SK-N-SH (cell line): ENCODE data around the gene CACNG7. TPM values are rescaled to one million over a fixed set of nuclear protein-coding genes. Genes with fewer than 3 reads are reported as not detected.

ENCODE experiments used
- CTCF ChIA-PET: fragments of 300-600, 350-600 bp; formaldehyde crosslinking; extraction: SDS; loops from one replicate; lab custom pipeline; 2021; lab: Yijun Ruan, JAX
- POLR2A ChIA-PET: fragments of 350-600 bp; sonication (Branson Sonifier 250); formaldehyde crosslinking; extraction: SDS; loops from one replicate; lab custom pipeline; 2020; ENCODE audit warnings: antibody characterized with exemption, inconsistent platforms; lab: Yijun Ruan, JAX
- DNase-seq: peaks from one replicate; pipeline ENCODE4 v3.0.0; 2012
- H2AFZ ChIP-seq: fragments of 200-600 bp; sonication (generic); 2 replicates; pipeline ENCODE4 v1.8.1; 2016; ENCODE audit warnings: antibody characterized with exemption, mild to moderate bottlenecking, low read depth
- H3F3A ChIP-seq: fragments of 200-600 bp; sonication (generic); replicated peaks from 2 replicates; pipeline ENCODE3; 2016; ENCODE audit warnings: antibody characterized with exemption, mild to moderate bottlenecking; ENCODE audit not compliant: insufficient read depth
- H3K27ac ChIP-seq, 2 experiments: fragments of 200-500 bp in 1 of 2; fragments of 200-600 bp in 1 of 2; sonication (Bioruptor generic) in 1 of 2; sonication (generic), shearing (Covaris generic) in 1 of 2; 2 replicates each; pipeline versions ENCODE4 v1.5.1 to v1.6.1; 2014 to 2016; ENCODE audit warnings: low read depth in 2 of 2, inconsistent platforms in 1 of 2, low read length in 1 of 2, mild to moderate bottlenecking in 1 of 2, mixed read lengths in 1 of 2
- H3K27me3 ChIP-seq: fragments of 200-600 bp; sonication (generic), shearing (Covaris generic); 2 replicates; pipeline ENCODE4 v1.6.1; 2016; ENCODE audit warnings: mixed run types; ENCODE audit not compliant: insufficient read depth
- H3K36me3 ChIP-seq, 2 experiments: fragments of 200-500 bp in 1 of 2; fragments of 200-600 bp in 1 of 2; sonication (Bioruptor generic) in 1 of 2; sonication (generic) in 1 of 2; replicated peaks in 1 of 2; 2 replicates each; pipeline versions ENCODE3 to v1.5.1; 2014 to 2016; ENCODE audit warnings: low read length in 1 of 2, mild to moderate bottlenecking in 1 of 2; ENCODE audit not compliant: insufficient read depth in 2 of 2, control insufficient read depth in 1 of 2
- H3K4me1 ChIP-seq, 2 experiments: fragments of 200-500 bp in 1 of 2; fragments of 200-600 bp in 1 of 2; sonication (Bioruptor generic) in 1 of 2; sonication (generic), shearing (Covaris generic) in 1 of 2; 2 replicates each; pipeline versions ENCODE4 v1.5.1 to v1.6.1; 2014 to 2016; ENCODE audit warnings: low read depth in 1 of 2, low read length in 1 of 2, mixed run types in 1 of 2; ENCODE audit not compliant: insufficient read depth in 2 of 2, control insufficient read depth in 1 of 2
- H3K4me2 ChIP-seq: fragments of 200-600 bp; sonication (generic), shearing (Covaris generic); 2 replicates; pipeline ENCODE4 v1.6.1; 2017; ENCODE audit warnings: mixed run types
- H3K4me3 ChIP-seq, 2 experiments: fragments of 200-500 bp in 1 of 2; fragments of 200-600 bp in 1 of 2; sonication (Bioruptor generic) in 1 of 2; sonication (generic), shearing (Covaris generic) in 1 of 2; 2 replicates each; pipeline versions ENCODE4 v1.5.1 to v1.8.1; 2014 to 2016; ENCODE audit warnings: low read depth in 2 of 2, inconsistent platforms in 1 of 2, low read length in 1 of 2, mild to moderate bottlenecking in 1 of 2, mixed read lengths in 1 of 2, moderate library complexity in 1 of 2
- H3K79me2 ChIP-seq: fragments of 200-600 bp; sonication (generic); 2 replicates; pipeline ENCODE4 v1.8.1; 2017; ENCODE audit warnings: mild to moderate bottlenecking; ENCODE audit not compliant: insufficient read depth
- H3K9ac ChIP-seq: fragments of 200-600 bp; sonication (generic); 2 replicates; pipeline ENCODE4 v1.6.1; 2017; ENCODE audit warnings: mixed run types
- H3K9me2 ChIP-seq: fragments of 200-600 bp; sonication (generic); 2 replicates; pipeline ENCODE4 v1.6.1; 2017; ENCODE audit warnings: mixed run types
- H3K9me3 ChIP-seq: fragments of 200-600 bp; sonication (generic); 2 replicates; pipeline ENCODE4 v1.6.1; 2017; ENCODE audit warnings: mixed run types, mild to moderate bottlenecking, moderate library complexity
- H4K20me1 ChIP-seq: fragments of 200-600 bp; sonication (generic); 2 replicates; pipeline ENCODE4 v1.6.1; 2017; ENCODE audit warnings: mild to moderate bottlenecking, mixed run types; ENCODE audit not compliant: insufficient read depth
- ELF1 ChIP-seq: IDR thresholded peaks from 2 replicates; pipeline ENCODE4 v1.4.0; 2012
- FOSL2 ChIP-seq: IDR thresholded peaks from 2 replicates; pipeline ENCODE4 v1.4.0; 2012; ENCODE audit warnings: low read depth, mild to moderate bottlenecking, moderate library complexity, borderline replicate concordance
- MEF2A ChIP-seq: IDR thresholded peaks from 2 replicates; pipeline ENCODE4 v1.4.0; 2012; ENCODE audit warnings: low read depth, borderline replicate concordance
- NRF1 ChIP-seq: IDR thresholded peaks from 2 replicates; pipeline ENCODE4 v1.6.1; 2012; ENCODE audit warnings: low read depth, mild to moderate bottlenecking, low read length
- RAD21 ChIP-seq: IDR thresholded peaks from 2 replicates; pipeline ENCODE4 v1.6.1; 2012; ENCODE audit warnings: mild to moderate bottlenecking, low read length
- SMC3 ChIP-seq: IDR thresholded peaks from 2 replicates; pipeline ENCODE4 v1.6.1; 2012; ENCODE audit warnings: low read depth, low read length, improper control_type of control experiment
- TEAD4 ChIP-seq: IDR thresholded peaks from 2 replicates; pipeline ENCODE4 v1.4.0; 2012; ENCODE audit warnings: mild to moderate bottlenecking, borderline replicate concordance; ENCODE audit not compliant: insufficient read depth
- WGBS: methylation state at CpG from one replicate; pipeline ENCODE4 v1.1.6; 2017; ENCODE audit warnings: low lambda C conversion rate; 5-methylcytosine and 5-hydroxymethylcytosine counted together
- polyA plus RNA-seq, 3 experiments: library from polyadenylated mRNA; depleted of rRNA; stranded (reverse); fragments of >200 nt; gene quantifications; 2 replicates each; pipeline ENCODE4 v1.2.3, GENCODE V29; 2012
- TF ChIP-seq, protein P1 (sequence below): fragments of 200-600 bp; sonication (generic); IDR thresholded peaks from 2 replicates; pipeline ENCODE4 v1.6.1; 2017; ENCODE audit warnings: antibody characterized with exemption, mild to moderate bottlenecking, moderate library complexity

CACNG7 gene
- polyA plus RNA-seq, 1 of the 3 experiments (the other 2 are of a cell fraction): 25.7 TPM

DNA sequence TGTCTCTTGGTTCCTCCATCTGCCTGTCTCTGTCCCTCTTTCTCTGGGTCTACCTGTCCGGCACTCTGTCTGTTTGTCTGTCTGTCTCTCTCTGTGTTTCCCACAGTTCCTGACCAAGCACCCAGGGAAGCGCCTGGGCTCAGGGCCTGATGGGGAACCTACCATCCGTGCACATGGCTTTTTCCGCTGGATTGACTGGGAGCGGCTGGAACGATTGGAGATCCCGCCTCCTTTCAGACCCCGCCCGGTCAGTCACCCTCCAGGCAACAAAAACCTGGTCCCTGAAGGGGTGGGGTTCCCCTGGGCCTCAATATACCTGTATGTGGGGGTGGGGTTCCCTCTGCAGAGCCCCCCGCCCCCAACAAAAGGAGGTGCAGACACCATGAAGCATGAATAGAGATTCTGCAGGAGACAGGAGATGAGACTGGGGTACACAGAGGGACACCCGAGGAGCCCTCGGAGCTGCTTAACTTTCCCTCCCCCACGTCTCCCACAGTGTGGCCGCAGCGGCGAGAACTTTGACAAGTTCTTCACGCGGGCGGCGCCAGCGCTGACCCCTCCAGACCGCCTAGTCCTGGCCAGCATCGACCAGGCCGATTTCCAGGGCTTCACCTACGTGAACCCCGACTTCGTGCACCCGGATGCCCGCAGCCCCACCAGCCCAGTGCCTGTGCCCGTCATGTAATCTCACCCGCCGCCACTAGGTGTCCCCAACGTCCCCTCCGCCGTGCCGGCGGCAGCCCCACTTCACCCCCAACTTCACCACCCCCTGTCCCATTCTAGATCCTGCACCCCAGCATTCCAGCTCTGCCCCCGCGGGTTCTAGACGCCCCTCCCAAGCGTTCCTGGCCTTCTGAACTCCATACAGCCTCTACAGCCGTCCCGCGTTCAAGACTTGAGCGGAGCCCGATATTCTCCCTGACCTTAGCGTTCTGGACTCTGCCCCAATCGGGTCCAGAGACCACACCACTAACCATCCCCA is 2.6 kb upstream of the CACNG7 start:
- POLR2A ChIA-PET: no interaction called here
- no peak overlapping the region for H3K9ac ChIP-seq
- H3K27ac ChIP-seq: no peak overlapping the region
- H3K9me2 ChIP-seq: no peaks in the 10 kb centered on the region
- H3K4me3 ChIP-seq: peak overlapping the region; percentile 17 to 26; a peak in 2 of 4 replicates
- peaks cover 7% of the 10 kb centered on the region for H3F3A ChIP-seq
- no peak for TF ChIP-seq MEF2A
- TF ChIP-seq SMC3: peak; percentile 65
- TF ChIP-seq, protein P1, sequence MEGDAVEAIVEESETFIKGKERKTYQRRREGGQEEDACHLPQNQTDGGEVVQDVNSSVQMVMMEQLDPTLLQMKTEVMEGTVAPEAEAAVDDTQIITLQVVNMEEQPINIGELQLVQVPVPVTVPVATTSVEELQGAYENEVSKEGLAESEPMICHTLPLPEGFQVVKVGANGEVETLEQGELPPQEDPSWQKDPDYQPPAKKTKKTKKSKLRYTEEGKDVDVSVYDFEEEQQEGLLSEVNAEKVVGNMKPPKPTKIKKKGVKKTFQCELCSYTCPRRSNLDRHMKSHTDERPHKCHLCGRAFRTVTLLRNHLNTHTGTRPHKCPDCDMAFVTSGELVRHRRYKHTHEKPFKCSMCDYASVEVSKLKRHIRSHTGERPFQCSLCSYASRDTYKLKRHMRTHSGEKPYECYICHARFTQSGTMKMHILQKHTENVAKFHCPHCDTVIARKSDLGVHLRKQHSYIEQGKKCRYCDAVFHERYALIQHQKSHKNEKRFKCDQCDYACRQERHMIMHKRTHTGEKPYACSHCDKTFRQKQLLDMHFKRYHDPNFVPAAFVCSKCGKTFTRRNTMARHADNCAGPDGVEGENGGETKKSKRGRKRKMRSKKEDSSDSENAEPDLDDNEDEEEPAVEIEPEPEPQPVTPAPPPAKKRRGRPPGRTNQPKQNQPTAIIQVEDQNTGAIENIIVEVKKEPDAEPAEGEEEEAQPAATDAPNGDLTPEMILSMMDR: peak; percentile 85
- TF ChIP-seq RAD21: peak; percentile 73
- TF ChIP-seq, all 33 proteins: peak for 3
- peak overlapping the region; percentile 66; the same call in 1 of the 2 replicates for H3K4me2 ChIP-seq
- peak overlapping the region; percentile 19; the same call in 1 of the 2 replicates for H2AFZ ChIP-seq
- H3K79me2 ChIP-seq: peaks cover 16% of the 10 kb centered on the region
- peaks cover 26% of the 10 kb centered on the region for H3K27me3 ChIP-seq
- no peaks in the 10 kb centered on the region for H3K9me3 ChIP-seq
- 18% methylated on average over 33 of the region's 48 CpGs for WGBS
- H4K20me1 ChIP-seq: peaks cover 10% of the 10 kb centered on the region; the same call in 1 of the 2 replicates
- H3K4me1 ChIP-seq: peaks cover 0 to 20% of the 10 kb centered on the region in 2 experiments; a peak in 1 of 4 replicates
- H3K36me3 ChIP-seq: no peaks in the 10 kb centered on the region
- peak; percentile 85 for DNase-seq
- CTCF ChIA-PET: interaction anchor here (0.6 to 3.2 kb wide), 23 partner anchors 9 to 196 kb away, joined by 3 to 47 read pairs (median 4); partner anchors contain the start of gene MYADM

DNA sequence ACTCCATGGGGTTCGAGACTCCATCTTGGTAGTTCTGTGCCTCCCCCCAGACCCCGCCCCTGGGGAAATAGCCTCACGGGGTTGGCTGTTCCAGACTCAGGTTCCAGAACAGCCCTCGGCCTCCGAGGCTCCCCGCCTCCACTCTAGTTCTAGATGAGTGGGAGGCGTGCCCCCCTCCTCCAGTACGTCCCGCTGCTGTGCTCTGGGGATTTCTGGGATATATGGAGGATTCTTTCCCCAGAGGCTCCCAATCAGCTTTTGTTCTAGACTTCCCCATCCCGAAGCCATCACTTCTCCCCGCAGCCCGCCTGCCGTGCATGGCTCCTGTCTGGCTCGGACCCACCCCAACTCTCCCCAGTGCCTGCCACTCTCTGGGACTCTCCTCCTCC is 1.9 kb upstream of the CACNG7 start:
- POLR2A ChIA-PET: interaction anchor here (1.2 kb wide), 1 partner anchor 39 kb away, joined by 3 read pairs; the partner anchor contains the start of gene MYADM
- H3K27me3 ChIP-seq: peaks cover 24% of the 10 kb centered on the region

More for the DNA sequence above, 1.9 kb upstream of the CACNG7 start:
- CTCF ChIA-PET: interaction anchor here (0.6 to 3.2 kb wide), 23 partner anchors 9 to 195 kb away, joined by 3 to 47 read pairs (median 4); partner anchors contain the start of gene MYADM
- Histone ChIP-seq H3K79me2 (peaks cover 16% of the 10 kb centered on the region), H3K4me2 (peak overlapping the region; percentile 66; the same call in 1 of the 2 replicates), H3K9ac (no peak overlapping the region), H3F3A (peaks cover 7% of the 10 kb centered on the region), H2AFZ (peak overlapping the region; percentile 19; the same call in 1 of the 2 replicates), H3K4me3 (no peak overlapping the region), H3K9me2 (no peaks in the 10 kb centered on the region), H3K4me1 (peaks cover 0 to 20% of the 10 kb centered on the region in 2 experiments; a peak in 1 of 4 replicates), H3K27ac (no peak overlapping the region), H3K9me3 (no peaks in the 10 kb centered on the region), H4K20me1 (peaks cover 17% of the 10 kb centered on the region; the same call in 1 of the 2 replicates), H3K36me3 (no peaks in the 10 kb centered on the region)
- TF ChIP-seq NRF1: no peak
- TF ChIP-seq RAD21: no peak
- TF ChIP-seq ELF1: no peak
- no peak for TF ChIP-seq FOSL2
- TF ChIP-seq SMC3: no peak
- no peak for TF ChIP-seq TEAD4
- WGBS: 71% methylated on average over 9 of the region's 14 CpGs
- peak; percentile 39 for DNase-seq
